ENCODE measurements around the gene WDR86.

The WDR86 gene

DNA sequence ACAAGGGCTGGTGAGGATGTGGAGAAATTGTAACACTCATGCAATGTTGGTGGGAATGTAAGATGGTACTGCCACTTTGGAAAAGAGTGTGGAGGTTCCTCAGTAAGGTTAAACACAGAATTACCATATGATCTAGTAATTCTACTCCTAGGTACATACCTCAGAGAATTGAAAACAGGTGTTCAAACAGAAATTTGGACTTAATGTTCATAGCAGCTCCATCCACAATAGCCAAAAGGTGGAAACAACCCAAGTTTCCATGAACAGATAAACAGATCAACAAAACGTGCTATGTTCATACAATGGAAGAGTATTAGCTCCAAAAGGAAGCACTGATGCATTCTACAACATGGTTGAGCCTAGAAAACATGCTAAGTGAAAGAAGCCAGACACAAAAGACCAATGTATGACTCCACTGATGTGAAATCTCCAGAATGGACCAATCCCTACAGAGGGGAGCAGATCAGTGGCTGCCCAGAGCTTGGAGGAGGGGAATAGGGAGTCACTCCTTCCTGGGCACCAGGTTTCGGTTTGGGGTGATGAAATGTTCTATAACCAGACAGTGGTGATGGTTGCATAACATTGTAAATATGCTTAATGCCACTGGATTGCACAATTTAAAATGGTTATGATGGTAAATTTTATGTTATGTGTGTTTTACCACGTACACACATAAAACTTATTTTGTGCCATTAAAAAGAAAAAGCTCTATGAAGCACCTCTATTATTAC lies 5.7 kb upstream of the WDR86 start:
- DNase-seq (ENCODE audit: insufficient read length, low spot score) (no peak), FAIRE-seq (no peak)
- no peak for TF ChIP-seq POLR2A (IDR thresholded peaks at IDR 0.05; ENCODE audit: low read depth, low read length)

DNA sequence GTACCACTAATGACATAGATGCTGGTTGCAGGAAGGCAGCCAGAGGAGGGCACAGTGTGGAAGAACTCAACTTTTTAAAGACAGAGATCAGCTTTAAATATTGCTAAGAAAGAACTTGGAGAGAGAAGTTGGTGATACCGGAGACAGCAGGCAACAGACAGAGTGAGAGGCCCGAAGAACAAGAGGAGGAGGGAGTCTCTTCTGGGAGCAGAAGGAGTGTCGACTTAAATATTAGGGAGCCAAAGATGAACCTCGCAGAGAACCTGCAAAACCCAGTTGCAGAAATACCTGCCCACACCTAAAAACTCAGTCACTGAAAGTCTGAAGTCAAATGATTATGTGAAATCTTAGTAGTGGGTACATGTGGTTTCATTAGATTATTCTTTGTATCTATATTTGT lies 3.4 kb upstream of the WDR86 start:
- DNase-seq (ENCODE audit: insufficient read length, low spot score) (no peak), FAIRE-seq (no peak)
- no peak for TF ChIP-seq POLR2A (IDR thresholded peaks at IDR 0.05; ENCODE audit: low read depth, low read length)

DNA sequence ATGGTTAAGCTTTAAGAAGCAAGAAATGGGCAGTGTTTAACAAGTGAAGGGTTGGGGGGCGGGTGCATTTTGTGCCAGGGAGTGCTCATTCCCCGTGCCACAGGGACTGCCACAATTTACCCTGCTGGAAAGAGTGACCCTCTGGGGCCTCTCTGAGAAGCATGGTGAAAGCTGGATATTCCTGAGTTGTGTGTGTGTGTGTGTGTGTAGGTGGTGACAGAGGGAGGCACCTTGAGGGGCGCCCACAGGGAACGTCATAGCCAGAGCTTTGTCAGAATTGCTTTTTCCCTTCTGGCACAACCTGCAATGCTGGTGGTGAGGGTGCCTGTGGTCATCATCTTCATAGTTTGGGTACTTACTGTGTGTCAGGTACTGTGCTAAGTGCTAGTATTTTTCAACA lies 2.5 kb upstream of the WDR86 start:
- FAIRE-seq (no peak), DNase-seq (ENCODE audit: insufficient read length, low spot score) (no peak)
- TF ChIP-seq POLR2A (IDR thresholded peaks at IDR 0.05; ENCODE audit: low read depth, low read length) = no peak

DNA sequence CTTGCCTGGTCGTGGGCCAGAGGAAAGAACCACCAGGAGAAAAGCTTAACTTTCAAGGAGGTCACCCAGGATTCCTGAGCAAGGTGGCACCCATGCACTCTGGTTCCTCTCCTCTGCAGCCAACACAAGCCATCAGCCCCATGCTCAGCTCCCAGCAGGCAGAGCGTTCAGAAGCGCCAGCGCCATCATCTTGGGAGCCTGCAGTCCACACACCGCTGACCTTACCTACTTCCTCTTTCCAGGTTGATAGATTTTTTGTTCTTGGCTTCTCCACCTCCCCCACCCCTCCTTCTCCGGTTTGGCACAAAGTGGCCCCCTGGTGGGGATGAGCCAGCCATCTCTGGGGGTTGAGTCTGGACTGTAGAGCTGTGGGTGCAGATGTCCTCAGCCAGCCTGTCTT lies 1.7 kb upstream of the WDR86 start:
- DNase-seq (ENCODE audit: insufficient read length, low spot score) (no peak), FAIRE-seq (no peak)
- no peak for TF ChIP-seq POLR2A (IDR thresholded peaks at IDR 0.05; ENCODE audit: low read depth, low read length)

DNA sequence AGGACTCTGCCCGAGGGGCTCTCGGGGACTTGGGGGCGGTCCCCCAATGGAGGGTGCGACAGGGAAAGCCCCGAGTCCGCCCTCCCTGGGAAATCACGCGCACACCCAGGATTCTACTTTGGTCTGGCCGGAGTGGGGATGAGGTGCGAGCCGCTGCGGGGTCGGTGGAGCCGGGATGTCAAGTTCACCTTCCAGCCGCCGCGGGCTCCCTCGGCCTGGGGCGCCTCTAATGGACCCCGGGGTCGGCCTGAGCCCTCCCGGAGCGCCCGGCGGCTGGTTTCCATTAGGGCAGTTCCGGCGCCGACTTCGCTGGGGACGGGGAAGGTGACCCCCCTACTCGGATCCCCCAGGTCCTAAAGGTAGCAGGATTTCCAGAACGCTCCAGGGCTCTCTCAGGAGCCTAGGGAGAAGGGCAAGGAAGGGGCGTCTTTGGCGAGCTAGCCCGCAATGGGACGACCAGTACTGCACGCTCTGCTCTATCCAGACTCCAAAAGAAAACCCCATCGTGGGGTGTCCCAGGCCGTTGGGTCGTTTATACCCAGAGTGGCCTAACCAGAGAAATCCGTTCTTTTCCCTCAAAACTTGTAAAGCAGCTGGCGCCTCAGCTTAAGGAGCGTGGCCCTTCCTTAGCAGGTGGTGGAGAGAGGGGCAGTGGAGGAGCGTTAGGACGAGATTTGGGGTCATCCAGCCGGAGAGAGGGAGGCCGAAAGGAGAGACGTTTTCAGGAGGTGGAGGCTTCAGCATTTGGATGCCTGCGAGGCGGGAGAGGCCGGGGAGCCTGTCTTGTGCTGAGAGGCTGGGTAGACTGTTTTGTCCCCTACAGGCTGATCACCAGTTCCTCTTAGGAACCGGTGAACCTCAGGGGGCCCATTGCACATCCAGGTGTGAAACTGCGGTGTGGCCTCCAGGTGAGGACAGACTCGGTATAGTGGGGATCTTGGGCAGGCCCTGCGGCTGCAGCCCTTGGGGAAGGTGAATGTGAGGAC lies 860 bp upstream of the WDR86 start:
- DNase-seq (ENCODE audit: insufficient read length, low spot score) = no peak
- no peak for TF ChIP-seq POLR2A (IDR thresholded peaks at IDR 0.05; ENCODE audit: low read depth, low read length)
- FAIRE-seq = no peak

DNA sequence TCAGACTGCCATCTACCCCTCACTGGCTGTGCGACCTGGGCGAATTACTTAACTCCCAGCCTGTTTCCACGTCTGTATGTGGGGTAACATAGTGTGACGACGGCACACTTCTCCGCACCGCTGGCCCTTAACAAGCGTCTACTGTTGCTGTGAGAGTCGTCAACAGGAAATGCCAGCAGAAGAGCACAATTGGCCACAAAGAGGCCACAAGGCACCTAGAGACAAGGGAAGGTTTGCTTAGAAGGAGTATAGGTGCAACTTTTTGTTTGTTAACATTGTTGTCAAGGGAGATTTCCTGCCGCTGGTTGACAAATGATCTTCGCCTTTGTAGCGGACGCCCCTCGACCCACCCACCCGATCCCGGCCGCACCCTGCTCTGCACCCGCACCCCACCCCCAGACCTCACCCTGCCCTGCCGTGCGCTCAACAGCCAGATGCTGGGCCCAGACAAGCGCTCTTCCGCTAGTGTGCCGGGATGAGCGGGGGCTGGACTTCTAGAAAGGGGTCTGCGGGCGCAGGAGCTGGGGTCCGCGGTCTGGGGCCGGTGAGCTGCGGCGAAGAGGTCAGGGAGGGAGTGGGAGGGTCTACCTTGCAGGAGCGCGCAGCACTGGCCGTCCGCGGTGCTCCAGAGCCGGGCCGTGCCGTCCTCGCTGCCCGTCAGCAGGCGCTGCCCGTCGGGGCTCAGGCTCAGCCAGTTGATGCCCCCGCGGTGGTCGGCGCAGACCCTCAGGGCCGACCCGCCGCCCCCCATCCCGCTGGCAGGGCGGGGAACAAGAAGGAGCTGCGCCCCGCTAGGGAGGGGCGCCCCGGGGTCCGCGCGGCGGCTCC lies 785 bp downstream of the WDR86 start:
- no peak for TF ChIP-seq POLR2A (IDR thresholded peaks at IDR 0.05; ENCODE audit: low read depth, low read length)
- FAIRE-seq (no peak), DNase-seq (ENCODE audit: insufficient read length, low spot score) (no peak)

DNA sequence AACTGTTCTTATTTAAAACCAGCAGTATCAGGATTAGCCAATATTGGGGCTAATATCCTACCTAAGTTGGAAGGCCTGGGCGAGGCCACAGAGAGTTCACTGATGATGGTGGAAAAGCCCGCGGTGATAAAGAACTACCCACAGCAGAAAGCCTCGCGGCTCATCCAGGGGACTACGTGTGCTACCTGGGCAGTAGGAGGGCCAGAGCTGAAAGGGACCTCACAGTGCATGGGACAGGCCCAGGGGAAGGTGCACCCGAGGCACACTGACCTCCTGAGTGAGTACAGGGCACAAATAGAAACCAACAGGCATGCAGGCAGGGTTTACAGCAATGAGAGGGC lies 1.4 kb downstream of the WDR86 start:
- TF ChIP-seq POLR2A (IDR thresholded peaks at IDR 0.05; ENCODE audit: low read depth, low read length) = no peak
- no peak for FAIRE-seq
- no peak for DNase-seq (ENCODE audit: insufficient read length, low spot score)

DNA sequence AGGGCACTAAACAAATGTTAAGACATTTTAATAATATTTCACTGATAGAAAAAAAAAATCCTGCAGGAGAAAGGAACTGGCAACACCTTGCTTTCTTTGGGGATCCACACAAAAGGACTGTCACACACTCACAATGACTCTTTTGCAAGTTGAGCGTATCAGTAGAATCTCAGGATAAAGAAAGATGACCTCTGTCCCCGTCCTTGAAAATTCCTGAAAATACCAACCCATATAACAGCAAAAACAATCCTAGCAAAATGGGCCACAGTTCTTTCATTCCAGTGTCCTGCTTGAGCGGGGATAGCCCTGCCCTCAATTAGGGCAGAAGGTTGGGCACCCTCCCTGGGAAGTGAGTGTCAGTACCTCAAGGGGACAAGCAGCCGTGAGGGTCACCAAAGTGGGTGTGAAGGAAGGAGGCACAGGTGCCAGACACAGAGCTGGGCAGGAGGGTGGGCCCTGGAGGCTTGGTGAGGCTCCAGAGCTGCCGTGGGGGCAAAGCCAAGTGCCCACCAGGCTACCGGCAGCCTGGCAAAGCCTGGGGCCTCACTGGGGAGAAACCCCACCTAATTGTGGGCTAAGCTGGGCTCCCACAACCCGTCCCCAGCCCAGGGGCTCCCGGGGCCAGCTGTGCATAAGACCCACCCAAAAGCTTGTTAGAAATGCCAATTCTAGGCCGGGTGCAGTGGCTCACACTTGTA lies 2.8 kb downstream of the WDR86 start:
- no peak for TF ChIP-seq POLR2A (IDR thresholded peaks at IDR 0.05; ENCODE audit: low read depth, low read length)
- no peak for DNase-seq (ENCODE audit: insufficient read length, low spot score)
- FAIRE-seq = no peak

DNA sequence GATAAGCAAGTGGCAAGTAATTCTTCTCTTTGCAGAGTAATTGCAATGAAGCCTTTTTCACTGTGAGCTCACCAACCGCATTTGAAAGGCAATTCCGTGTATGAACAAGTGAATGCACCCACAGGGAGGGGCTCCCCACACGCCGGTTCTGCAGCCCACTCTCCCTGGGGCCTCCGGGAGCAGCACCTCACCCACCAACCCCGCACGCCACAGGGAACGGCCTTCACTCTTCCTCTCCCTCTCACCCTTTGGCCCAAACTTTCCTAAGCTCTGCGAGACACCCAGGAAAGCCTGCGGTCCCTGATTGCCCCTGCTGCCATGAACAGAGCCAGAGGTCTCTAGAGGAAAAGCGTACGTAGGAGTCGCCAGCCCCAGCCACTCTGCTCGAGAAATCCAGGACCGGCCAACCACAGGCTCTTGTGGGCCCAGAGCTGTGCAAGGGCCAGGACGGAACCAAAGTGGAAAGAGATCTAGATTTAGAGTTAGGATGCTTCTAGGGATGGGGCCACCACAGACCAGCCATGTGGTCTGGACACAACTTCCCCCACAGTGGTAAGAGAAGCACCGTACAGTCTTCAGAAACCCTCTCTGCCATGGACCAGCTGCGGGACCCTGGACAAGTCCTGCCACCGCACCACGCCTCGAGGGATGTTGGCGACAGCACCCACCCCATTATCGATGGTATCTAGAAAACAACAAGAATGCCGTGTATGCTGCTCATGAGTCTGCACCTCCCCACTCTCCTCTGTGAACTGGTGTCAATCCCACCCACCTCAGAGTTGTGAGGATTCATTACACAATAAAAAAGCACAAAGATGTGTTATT lies 3.6 kb downstream of the WDR86 start:
- TF ChIP-seq POLR2A (IDR thresholded peaks at IDR 0.05; ENCODE audit: low read depth, low read length) = no peak
- no peak for DNase-seq (ENCODE audit: insufficient read length, low spot score)
- no peak for FAIRE-seq

DNA sequence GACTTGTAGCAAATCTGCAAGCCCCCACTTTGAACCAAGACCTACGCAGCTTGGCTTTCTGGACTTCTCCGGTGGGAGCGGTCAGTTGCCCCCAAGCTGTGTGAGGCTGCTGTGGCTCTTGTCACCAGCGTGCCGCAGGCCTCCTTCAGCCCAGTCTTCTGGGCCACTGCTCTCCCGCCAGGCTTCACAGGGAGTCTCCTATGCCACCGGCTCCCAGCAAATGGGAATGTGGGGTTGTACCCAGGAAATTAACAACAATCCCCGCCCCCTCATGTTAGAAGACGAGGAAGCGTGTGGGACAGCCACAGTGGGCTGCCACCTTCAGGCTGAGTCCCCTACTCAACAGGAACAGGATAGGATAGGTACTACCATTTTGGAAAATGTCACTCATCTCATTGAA lies 4.2 kb downstream of the WDR86 start:
- FAIRE-seq = no peak
- no peak for TF ChIP-seq POLR2A (IDR thresholded peaks at IDR 0.05; ENCODE audit: low read depth, low read length)
- no peak for DNase-seq (ENCODE audit: insufficient read length, low spot score)

DNA sequence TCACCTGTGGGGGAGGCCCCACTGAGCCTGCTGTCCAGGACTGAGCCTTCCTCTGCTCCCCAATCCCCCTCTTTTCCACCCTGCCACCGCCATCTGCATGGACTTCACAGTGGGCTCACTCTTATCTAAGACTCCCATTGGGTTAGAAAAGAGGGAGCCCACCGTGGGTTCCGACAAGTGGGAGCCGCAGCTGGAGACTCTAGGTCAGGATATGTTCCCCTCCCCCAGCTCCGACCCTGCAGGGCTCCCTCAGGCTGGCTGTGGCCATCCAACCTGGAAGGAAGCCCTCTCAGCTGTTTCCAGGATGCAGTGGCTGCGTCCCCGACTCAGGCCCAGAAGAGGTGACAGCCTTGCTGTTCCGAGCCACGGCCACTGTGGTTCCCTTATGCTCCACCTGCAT lies 4.8 kb downstream of the WDR86 start:
- no peak for DNase-seq (ENCODE audit: insufficient read length, low spot score)
- FAIRE-seq = no peak
- no peak for TF ChIP-seq POLR2A (IDR thresholded peaks at IDR 0.05; ENCODE audit: low read depth, low read length)

DNA sequence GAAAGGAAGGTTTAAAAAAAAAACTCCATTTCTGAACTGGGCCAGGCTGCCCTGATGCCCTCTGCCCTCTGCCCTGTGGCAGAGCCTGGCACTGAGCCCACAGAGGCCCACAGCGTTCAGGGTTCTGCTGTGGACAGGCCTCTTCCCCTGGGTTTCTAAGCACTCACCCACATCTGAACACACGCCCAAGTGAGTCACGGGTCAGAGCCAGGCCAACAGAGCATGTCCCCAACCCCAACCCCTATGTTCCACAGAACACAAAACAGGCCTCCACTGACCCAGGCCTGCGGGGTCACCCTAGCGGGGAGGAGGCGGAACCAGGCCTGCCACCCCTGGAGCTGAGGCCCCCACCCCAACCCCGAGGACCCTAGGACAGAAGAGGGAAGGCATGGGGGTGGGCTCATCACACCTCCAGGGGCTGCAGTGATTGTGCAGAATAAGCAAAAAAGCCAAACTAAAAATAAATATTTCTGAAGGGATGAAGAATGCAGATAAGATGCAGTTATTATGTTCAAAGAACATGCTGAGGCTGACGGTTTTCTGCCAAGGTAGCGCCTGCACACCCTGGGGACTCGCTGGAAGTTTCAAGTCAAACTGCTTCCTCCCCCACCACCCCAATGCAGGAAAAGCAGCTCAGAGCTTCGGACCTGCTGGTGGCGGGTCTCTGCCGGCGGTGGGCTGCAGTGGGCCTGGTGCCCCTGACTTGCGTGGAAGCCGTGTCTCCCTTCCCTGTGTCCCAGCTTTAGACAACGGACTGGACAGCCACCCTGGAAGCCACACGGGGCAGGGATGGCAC lies 5.4 kb downstream of the WDR86 start:
- no peak for TF ChIP-seq POLR2A (IDR thresholded peaks at IDR 0.05; ENCODE audit: low read depth, low read length)
- FAIRE-seq (no peak), DNase-seq (ENCODE audit: insufficient read length, low spot score) (peak; percentile 90)

Data from H54 (cell line).